Loucy (cell line): Measurements from ENCODE around the gene MED17.

Experiments used
- H2AFZ ChIP-seq: fragments of 200-600 bp; sonication (generic); 2 replicates; pipeline ENCODE4 v1.6.0; 2016; ENCODE audit warnings: antibody characterized with exemption, mild to moderate bottlenecking, low read length, moderate library complexity
- H3F3A ChIP-seq: fragments of 200-600 bp; 2 replicates; pipeline ENCODE4 v1.6.0; 2016; ENCODE audit warnings: antibody characterized with exemption, low read depth, mild to moderate bottlenecking
- H3K27me3 ChIP-seq: fragments of 200-600 bp; sonication (generic); 2 replicates; pipeline ENCODE4 v1.6.1; 2014; ENCODE audit warnings: low read length, mild to moderate bottlenecking; ENCODE audit not compliant: insufficient read depth, poor library complexity, severe bottlenecking
- H3K36me3 ChIP-seq: fragments of 200-600 bp; sonication (generic); 2 replicates; pipeline ENCODE4 v1.6.1; 2016; ENCODE audit warnings: low read length; ENCODE audit not compliant: insufficient read depth
- H3K4me1 ChIP-seq: fragments of 200-600 bp; sonication (generic); 2 replicates; pipeline ENCODE4 v1.5.1; 2014; ENCODE audit warnings: low read length, mild to moderate bottlenecking; ENCODE audit not compliant: insufficient read depth, poor library complexity, severe bottlenecking
- H3K4me2 ChIP-seq: fragments of 200-600 bp; sonication (generic); 2 replicates; pipeline ENCODE4 v1.6.0; 2014; ENCODE audit warnings: antibody characterized with exemption, low read length, low read depth, mild to moderate bottlenecking; ENCODE audit not compliant: poor library complexity, severe bottlenecking
- H3K4me3 ChIP-seq: fragments of 200-600 bp; sonication (generic); 2 replicates; pipeline ENCODE4 v1.5.1; 2014; ENCODE audit warnings: low read length, mild to moderate bottlenecking, mixed read lengths; ENCODE audit not compliant: poor library complexity, severe bottlenecking
- H3K79me2 ChIP-seq: fragments of 200-600 bp; sonication (generic); 2 replicates; pipeline ENCODE4 v1.6.1; 2014; ENCODE audit warnings: low read length; ENCODE audit not compliant: insufficient read depth
- H3K9ac ChIP-seq: fragments of 200-600 bp; sonication (generic); 2 replicates; pipeline ENCODE4 v1.6.0; 2014; ENCODE audit warnings: mild to moderate bottlenecking, low read depth, low read length, moderate library complexity; ENCODE audit not compliant: poor library complexity, severe bottlenecking
- H3K9me2 ChIP-seq: fragments of 200-600 bp; sonication (generic); replicated peaks from 2 replicates; pipeline ENCODE4 v1.6.1; 2016; ENCODE audit warnings: low read depth, low read length, mixed read lengths
- H3K9me3 ChIP-seq: fragments of 200-600 bp; sonication (generic); 2 replicates; pipeline ENCODE4 v1.6.1; 2014; ENCODE audit warnings: mild to moderate bottlenecking, antibody characterized with exemption, low read length, low read depth; ENCODE audit not compliant: insufficient read depth
- H4K20me1 ChIP-seq: fragments of 200-600 bp; sonication (generic); 2 replicates; pipeline ENCODE4 v1.6.0; 2014; ENCODE audit warnings: antibody characterized with exemption, low read length, mild to moderate bottlenecking; ENCODE audit not compliant: insufficient read depth, poor library complexity, severe bottlenecking
- EZH2phosphoT487 ChIP-seq: fragments of 200-600 bp; IDR thresholded peaks from 2 replicates; pipeline ENCODE4 v1.6.1; 2018; ENCODE audit warnings: antibody characterized with exemption, mild to moderate bottlenecking, moderate library complexity, borderline replicate concordance
- TF ChIP-seq, protein P1 (sequence below): fragments of 200-600 bp; sonication (generic); conservative IDR thresholded peaks from 2 replicates; pipeline ENCODE4 v1.5.1; 2014; ENCODE audit warnings: mild to moderate bottlenecking, antibody characterized with exemption, low read length

The MED17 gene

DNA sequence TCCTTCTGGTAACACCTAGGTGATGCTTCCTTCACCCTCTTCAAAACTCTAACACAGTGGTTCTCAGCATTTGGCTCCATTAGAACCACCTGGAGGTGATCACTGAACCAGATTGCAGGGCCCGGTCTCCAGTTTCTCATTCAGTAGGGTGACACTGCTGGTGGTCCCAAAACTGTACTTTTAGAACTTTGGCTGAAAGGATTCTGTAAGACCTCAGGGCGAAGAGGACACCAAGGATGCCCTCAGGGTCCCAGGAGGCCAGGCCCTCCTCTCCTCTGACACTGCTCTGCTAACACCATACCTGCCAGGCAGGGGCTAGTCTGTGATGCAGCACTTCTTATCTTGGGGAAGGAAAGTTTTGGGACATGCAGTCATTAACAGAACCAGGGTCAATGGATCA is 57.4 kb downstream of the MED17 start:
- Histone ChIP-seq H3K36me3 (no peaks in the 10 kb centered on the region), H3K79me2 (no peaks in the 10 kb centered on the region), H3K4me1 (no peaks in the 10 kb centered on the region), H4K20me1 (no peaks in the 10 kb centered on the region), H3F3A (no peaks in the 10 kb centered on the region), H3K9ac (no peak overlapping the region), H3K9me2 (no peaks in the 10 kb centered on the region), H2AFZ (no peak overlapping the region), H3K4me3 (no peak overlapping the region), H3K9me3 (no peaks in the 10 kb centered on the region), H3K27me3 (no peaks in the 10 kb centered on the region), H3K4me2 (no peak overlapping the region)
- TF ChIP-seq, protein P1, sequence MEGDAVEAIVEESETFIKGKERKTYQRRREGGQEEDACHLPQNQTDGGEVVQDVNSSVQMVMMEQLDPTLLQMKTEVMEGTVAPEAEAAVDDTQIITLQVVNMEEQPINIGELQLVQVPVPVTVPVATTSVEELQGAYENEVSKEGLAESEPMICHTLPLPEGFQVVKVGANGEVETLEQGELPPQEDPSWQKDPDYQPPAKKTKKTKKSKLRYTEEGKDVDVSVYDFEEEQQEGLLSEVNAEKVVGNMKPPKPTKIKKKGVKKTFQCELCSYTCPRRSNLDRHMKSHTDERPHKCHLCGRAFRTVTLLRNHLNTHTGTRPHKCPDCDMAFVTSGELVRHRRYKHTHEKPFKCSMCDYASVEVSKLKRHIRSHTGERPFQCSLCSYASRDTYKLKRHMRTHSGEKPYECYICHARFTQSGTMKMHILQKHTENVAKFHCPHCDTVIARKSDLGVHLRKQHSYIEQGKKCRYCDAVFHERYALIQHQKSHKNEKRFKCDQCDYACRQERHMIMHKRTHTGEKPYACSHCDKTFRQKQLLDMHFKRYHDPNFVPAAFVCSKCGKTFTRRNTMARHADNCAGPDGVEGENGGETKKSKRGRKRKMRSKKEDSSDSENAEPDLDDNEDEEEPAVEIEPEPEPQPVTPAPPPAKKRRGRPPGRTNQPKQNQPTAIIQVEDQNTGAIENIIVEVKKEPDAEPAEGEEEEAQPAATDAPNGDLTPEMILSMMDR: no peak
- no peak for TF ChIP-seq EZH2phosphoT487

DNA sequence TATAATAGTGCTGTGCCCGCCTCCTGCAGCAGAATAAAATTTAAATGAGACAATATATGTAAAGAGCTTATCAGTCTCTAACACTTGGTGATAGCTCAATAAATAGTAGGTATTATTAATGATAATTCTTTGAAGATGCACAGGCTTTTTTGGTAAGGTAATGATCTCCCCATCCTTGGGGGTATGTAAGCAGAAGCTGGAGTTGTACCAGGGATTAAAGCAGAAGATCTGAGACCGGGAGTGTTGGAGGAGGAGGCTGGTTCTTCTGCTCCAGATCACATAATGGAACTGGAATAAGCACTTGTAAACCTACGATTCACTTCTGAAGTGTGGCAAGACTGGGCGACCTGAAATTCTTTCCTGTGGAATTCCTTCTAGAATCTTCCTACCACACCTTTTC is 58.0 kb downstream of the MED17 start:
- no peaks in the 10 kb centered on the region for H3K27me3 ChIP-seq
- H3F3A ChIP-seq: no peaks in the 10 kb centered on the region
- H3K9me2 ChIP-seq: no peaks in the 10 kb centered on the region
- H2AFZ ChIP-seq: no peak overlapping the region
- no peak overlapping the region for H3K9ac ChIP-seq
- no peaks in the 10 kb centered on the region for H3K9me3 ChIP-seq
- no peaks in the 10 kb centered on the region for H3K4me1 ChIP-seq
- H3K4me3 ChIP-seq: no peak overlapping the region
- no peak overlapping the region for H3K4me2 ChIP-seq
- H4K20me1 ChIP-seq: no peaks in the 10 kb centered on the region
- H3K79me2 ChIP-seq: no peaks in the 10 kb centered on the region
- TF ChIP-seq, protein P1: no peak
- TF ChIP-seq EZH2phosphoT487: no peak
- H3K36me3 ChIP-seq: no peaks in the 10 kb centered on the region

DNA sequence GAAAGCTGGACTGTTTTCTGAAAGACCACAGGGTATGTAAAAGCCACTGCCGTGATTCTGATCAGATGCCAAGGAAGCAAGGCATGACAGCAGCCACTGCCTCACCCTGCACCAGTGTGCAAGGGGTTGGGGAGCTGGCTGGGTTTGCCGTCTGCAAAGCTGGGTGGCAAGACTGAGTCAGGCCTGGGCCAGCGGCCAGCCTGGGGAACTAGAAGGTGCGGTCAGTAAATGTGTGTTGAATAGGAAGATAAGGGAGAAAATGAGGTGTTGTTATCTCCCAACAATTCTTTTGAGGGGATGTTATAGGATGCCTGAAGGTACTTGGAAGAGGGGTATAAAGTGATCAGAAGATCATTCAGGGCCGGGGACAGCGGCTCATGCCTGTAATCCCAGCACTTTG is 58.4 kb downstream of the MED17 start:
- Histone ChIP-seq H3K36me3 (no peaks in the 10 kb centered on the region), H4K20me1 (no peaks in the 10 kb centered on the region), H3K9me3 (no peaks in the 10 kb centered on the region), H3K4me3 (no peak overlapping the region), H3K27me3 (no peaks in the 10 kb centered on the region), H3F3A (no peaks in the 10 kb centered on the region), H3K4me2 (no peak overlapping the region), H3K9ac (no peak overlapping the region), H2AFZ (no peak overlapping the region), H3K9me2 (no peaks in the 10 kb centered on the region), H3K79me2 (no peaks in the 10 kb centered on the region), H3K4me1 (no peaks in the 10 kb centered on the region)
- TF ChIP-seq, protein P1: no peak
- TF ChIP-seq EZH2phosphoT487: no peak
